Astrocyte (in vitro differentiated cells and primary cell): Measurements from ENCODE around the gene SIAH2.

Experiments used
- CTCF ChIP-seq: IDR thresholded peaks from 2 replicates; pipeline ENCODE4 v1.5.1; 2011; ENCODE audit warnings: low read depth, mild to moderate bottlenecking, inconsistent platforms, low read length, moderate library complexity; ENCODE audit not compliant: insufficient read depth
- EZH2 ChIP-seq: IDR thresholded peaks from 2 replicates; pipeline ENCODE4 v1.6.1; 2012; ENCODE audit warnings: mild to moderate bottlenecking, low read length, inconsistent platforms; ENCODE audit not compliant: insufficient read depth

GRCh38 chr3:150691414-150692040 lies 71.4 kb downstream of the SIAH2 start:
- TF ChIP-seq CTCF (no peak), EZH2 (no peak)
